ENCODE data around the gene TENM3. TPM values are rescaled to one million over a fixed set of nuclear protein-coding genes. Genes with fewer than 3 reads are reported as not detected.

Gene TENM3
- total RNA-seq, 4 donors from 2014 or later: 29.8 to 58.5 (median 35.9) TPM

DNA sequence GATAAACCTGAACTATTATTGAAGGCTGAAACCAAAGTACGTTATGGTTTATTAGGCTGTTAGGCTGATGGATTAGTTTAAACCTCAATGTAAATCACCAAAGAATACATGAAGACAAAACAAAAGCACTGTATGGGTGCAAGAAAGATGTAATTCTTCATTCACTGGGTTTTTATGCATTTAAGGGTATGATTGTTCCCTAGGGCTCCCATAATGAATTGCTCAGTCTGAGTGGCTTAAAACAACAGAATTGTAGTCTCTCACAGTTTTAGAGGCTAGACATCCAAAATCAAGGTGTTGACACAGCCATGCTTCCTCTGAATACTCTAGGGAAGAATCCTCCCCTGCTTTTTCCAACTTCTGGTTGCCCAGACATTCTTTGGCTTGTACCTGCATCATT is 222.8 kb downstream of the TENM3 start:
- TF ChIP-seq, protein P1, sequence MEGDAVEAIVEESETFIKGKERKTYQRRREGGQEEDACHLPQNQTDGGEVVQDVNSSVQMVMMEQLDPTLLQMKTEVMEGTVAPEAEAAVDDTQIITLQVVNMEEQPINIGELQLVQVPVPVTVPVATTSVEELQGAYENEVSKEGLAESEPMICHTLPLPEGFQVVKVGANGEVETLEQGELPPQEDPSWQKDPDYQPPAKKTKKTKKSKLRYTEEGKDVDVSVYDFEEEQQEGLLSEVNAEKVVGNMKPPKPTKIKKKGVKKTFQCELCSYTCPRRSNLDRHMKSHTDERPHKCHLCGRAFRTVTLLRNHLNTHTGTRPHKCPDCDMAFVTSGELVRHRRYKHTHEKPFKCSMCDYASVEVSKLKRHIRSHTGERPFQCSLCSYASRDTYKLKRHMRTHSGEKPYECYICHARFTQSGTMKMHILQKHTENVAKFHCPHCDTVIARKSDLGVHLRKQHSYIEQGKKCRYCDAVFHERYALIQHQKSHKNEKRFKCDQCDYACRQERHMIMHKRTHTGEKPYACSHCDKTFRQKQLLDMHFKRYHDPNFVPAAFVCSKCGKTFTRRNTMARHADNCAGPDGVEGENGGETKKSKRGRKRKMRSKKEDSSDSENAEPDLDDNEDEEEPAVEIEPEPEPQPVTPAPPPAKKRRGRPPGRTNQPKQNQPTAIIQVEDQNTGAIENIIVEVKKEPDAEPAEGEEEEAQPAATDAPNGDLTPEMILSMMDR (IDR thresholded peaks at IDR 0.05; ENCODE audit: low read depth): no peak

DNA sequence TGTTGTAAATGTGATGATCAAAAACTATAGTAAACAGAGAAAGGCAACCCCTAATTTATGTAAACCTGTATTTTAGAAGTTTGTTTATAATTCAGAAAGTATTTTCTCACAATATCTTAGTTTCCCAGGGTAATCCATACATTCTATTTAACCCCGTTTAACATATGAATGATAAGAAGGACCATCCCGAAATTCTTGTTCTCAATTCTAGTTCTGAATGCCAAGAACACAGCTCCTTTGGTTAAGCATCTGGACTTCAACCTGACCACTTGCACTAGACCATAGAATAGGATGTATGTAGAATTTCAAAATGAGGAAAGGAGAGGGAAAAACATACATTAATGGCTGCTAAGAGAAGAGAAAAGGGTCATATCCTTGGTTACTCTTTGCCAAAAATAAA is 227.0 kb downstream of the TENM3 start:
- TF ChIP-seq, protein P1 (IDR thresholded peaks at IDR 0.05; ENCODE audit: low read depth): no peak

DNA sequence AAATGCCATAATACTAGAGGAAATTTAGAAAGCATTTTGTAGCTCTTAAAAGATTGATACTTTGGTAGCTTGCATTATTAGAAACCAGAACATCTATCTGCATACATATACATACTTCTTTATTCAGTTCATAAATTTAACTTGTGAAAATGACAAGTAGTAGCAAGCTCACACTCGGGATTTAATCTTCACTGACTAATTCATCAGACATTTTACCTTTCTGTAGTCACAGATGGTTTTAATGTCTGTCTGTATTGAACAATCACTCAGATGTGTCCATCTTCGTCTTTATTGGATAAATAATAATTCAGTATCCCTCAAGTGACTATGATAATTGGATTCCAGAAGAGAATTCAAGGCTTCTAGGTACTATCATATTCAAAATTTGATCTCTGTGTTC is 232.3 kb downstream of the TENM3 start:
- TF ChIP-seq, protein P1 (IDR thresholded peaks at IDR 0.05; ENCODE audit: low read depth): no peak

DNA sequence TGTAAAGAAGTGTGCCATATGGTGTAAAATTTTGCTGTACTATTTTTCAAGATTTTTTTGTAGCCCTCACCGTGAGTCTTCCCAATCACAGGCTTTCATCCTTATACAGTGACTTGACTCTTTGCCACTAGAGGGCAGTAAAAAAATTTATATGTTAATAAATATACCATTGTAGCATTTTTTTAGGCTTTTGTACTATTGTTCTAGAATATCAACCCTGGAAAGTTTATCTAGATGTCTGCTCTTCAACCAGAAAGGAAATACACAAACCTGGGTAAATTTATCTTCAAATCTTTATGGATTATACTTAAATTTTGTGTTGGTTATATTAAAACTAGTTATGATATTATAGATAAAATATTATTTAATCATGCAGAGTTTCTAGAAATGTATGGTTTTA is 235.3 kb downstream of the TENM3 start:
- TF ChIP-seq, protein P1 (IDR thresholded peaks at IDR 0.05; ENCODE audit: low read depth): no peak

DNA sequence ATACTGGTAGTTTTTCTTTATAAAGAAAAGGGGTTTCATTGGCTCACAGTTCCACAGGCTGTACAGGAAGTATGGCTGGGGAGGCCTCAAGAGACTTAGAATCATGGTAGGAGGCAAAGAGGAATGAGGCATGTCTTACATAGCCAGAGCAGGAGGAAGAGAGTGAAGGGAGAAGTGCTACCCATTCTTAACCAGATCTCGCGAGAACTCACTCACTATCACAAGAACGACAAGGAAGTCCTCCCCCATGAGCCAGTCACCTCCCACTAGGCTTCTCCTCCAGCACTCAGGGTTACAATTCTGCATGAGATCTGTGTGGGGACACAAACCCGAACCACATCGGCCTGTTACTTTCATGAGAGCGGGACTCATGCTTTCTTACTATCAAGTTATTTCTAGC is 240.5 kb downstream of the TENM3 start:
- TF ChIP-seq, protein P1 (IDR thresholded peaks at IDR 0.05; ENCODE audit: low read depth): no peak

DNA sequence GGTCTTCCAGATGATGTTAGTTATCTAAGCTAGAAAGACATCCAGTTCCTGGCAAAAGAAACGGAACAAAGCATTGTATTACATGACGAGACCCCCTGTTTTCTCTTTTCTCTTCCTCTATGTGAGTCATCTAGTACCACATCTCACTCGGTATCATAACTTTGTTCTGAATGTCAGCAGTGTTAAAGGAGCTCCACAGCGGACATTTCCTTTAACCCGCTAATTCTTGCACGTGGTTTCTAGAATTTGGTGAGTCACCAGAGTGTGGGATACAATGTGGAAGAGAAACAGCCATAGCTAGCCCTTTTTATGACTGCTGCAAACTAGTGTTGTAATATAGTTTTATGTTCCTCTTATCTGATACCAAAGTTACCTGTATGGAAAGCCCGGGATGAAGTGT is 243.7 kb downstream of the TENM3 start:
- TF ChIP-seq, protein P1 (IDR thresholded peaks at IDR 0.05; ENCODE audit: low read depth): no peak

DNA sequence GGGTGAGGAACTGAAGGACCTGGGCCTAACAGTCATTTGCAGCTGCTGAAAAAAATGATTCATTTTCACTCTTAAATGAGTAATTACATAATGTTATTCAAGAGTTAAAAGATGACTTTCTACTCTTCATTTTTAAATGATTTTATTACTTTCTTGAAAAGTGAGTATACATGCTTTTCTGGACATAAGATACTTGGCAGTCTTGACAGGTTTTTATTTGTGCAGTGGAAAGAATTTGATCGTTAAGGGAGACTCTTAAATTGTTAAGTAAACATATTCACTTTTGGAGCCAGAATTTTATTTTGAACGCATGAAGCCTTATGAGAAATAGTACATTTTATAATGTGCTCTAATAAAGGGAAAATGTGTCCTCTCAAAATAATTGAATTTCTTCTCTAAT is 245.7 kb downstream of the TENM3 start:
- TF ChIP-seq, protein P1 (IDR thresholded peaks at IDR 0.05; ENCODE audit: low read depth): no peak
